ENCODE measurements around the gene CCDC85C. TPM values are rescaled to one million over a fixed set of nuclear protein-coding genes. Genes with fewer than 3 reads are reported as not detected.

CCDC85C gene
- total and polyA plus RNA-seq, 2 of the 8 experiments (the other 6 are each of a cell fraction or from before 2014, with no cell fraction given), result 16.8 to 35.8 TPM

DNA sequence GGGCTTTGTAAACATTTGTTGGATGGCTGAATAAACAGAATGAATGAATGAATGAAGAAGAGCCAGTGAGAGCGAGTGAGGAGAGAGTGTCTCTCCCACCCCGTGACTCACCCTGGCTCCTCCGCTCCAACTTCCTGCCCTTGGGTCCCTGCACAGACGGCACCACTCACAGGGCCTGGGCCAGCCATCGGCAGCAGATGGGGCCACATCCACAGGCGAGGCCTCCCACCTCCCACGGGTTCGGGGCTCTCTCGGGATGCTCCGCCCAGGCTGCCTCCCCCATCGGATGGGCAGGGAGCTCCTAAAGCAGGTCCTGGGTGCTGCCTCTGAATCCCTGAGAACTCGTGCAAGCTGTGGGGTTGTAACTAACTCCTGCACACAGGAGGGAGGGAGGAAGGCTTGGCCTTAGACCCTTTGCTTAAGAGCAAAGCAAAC lies 81.5 kb downstream of the CCDC85C start:
- no peak for TF ChIP-seq TAF1 (IDR thresholded peaks at IDR 0.05; ENCODE audit: low read depth, low read length)
- no peak for TF ChIP-seq RXRA (IDR thresholded peaks at IDR 0.05; ENCODE audit: insufficient read depth, low read depth, low read length)
- H3K56ac ChIP-seq (replicated peaks; ENCODE audit: insufficient read length, low read depth, low read length), result no peak overlapping the region
- peak overlapping the region; percentile 84; the same call in 1 of the 2 replicates for H2BK12ac ChIP-seq (ENCODE audit: low read depth, low read length)
- H3K9me3 ChIP-seq (ENCODE audit: insufficient read depth in 2 of 2, low read depth in 1 of 2, low read length in 1 of 2), result no peaks in the 10 kb centered on the region
- no peak for DNase-seq (ENCODE audit: low read depth in 1 of 2, low spot score in 2 of 2)
- H2BK120ac ChIP-seq (replicated peaks; ENCODE audit: low read depth, low read length), result no peak overlapping the region
- peak overlapping the region; percentile 35; the same call in 1 of the 2 replicates for H2BK5ac ChIP-seq (ENCODE audit: low read depth, low read length)
- CTCF ChIA-PET (ENCODE audit: partially characterized antibody), result interaction anchor here (1.0 to 4.2 kb wide), 13 partner anchors 12 to 160 kb away, joined by 3 to 40 read pairs (median 4); no protein-coding TSS in a partner anchor
- peaks cover 13% of the 10 kb centered on the region for H3K79me1 ChIP-seq (ENCODE audit: low read depth, low read length)
- H3K9ac ChIP-seq (replicated peaks in 1 of 4; ENCODE audit: extremely low read depth in 1 of 4, low read depth in 3 of 4, low read length in 3 of 4), result 0 out of 7 replicates have a peak overlapping the region, but pooled peaks of 1 of the 4 experiments have one; percentile 13
- H3K14ac ChIP-seq (ENCODE audit: insufficient read length), result no peak overlapping the region
- peaks cover 1 to 2% of the 10 kb centered on the region in 2 experiments for H4K20me1 ChIP-seq (replicated peaks in 1 of 2; ENCODE audit: control insufficient read depth in 1 of 2, insufficient read depth in 2 of 2, low read length in 2 of 2)
- 0 out of 2 replicates have a peak overlapping the region, but pooled peaks have one; percentile 48 for H2BK20ac ChIP-seq (ENCODE audit: low read length)
- peak overlapping the region; percentile 87; the same call in 1 of the 2 replicates for H4K8ac ChIP-seq (ENCODE audit: extremely low read depth, insufficient read depth, low read length)
- no peaks in the 10 kb centered on the region; a peak in 1 of 8 replicates for H3K36me3 ChIP-seq (ENCODE audit: control insufficient read depth in 2 of 4, insufficient read depth in 4 of 4, low read length in 3 of 4)
- POLR2A ChIA-PET (ENCODE audit: partially characterized antibody), result interaction anchor here (0.8 to 1.2 kb wide), 3 partner anchors 14 to 110 kb away, joined by 3 read pairs; no protein-coding TSS in a partner anchor
- H3K4me3 ChIP-seq (ENCODE audit: extremely low read depth in 1 of 4, insufficient read depth in 2 of 4, low read depth in 3 of 4, low read length in 4 of 4), result no peak overlapping the region
- no peak overlapping the region for H4K5ac ChIP-seq (ENCODE audit: insufficient read length, low read depth, low read length)
- 68% methylated on average over 12 of the region's 12 CpGs; no CpG with 5 or more reads in 1 of the 2 experiments for WGBS, 2 experiments (ENCODE audit: extremely low coverage in 1 of 2, insufficient coverage in 1 of 2, insufficient read length in 1 of 2, insufficient replicate concordance in 2 of 2, low coverage in 1 of 2, low lambda C conversion rate in 2 of 2, missing lambda C conversion rate in 1 of 2)
- H2AK5ac ChIP-seq (ENCODE audit: low read depth, low read length), result peak overlapping the region; percentile 72; the same call in 1 of the 2 replicates
- H3K27ac ChIP-seq (ENCODE audit: low read depth, low read length), result no peak overlapping the region
- peak overlapping the region; percentile 95 for H4K91ac ChIP-seq (replicated peaks; ENCODE audit: insufficient read length, low read length)
- no peak for FAIRE-seq
- peaks cover 0 to 2% of the 10 kb centered on the region in 2 experiments; a peak in 1 of 4 replicates for H3K79me2 ChIP-seq (ENCODE audit: control insufficient read depth in 1 of 2, insufficient read depth in 2 of 2, low read length in 2 of 2)
- no peaks in the 10 kb centered on the region for H3K27me3 ChIP-seq (replicated peaks in 1 of 4; ENCODE audit: control insufficient read depth in 3 of 4, extremely low read depth in 1 of 4, insufficient read depth in 3 of 4, low read length in 3 of 4)
- H3K4me2 ChIP-seq (ENCODE audit: insufficient read depth in 1 of 2, low read depth in 2 of 2, low read length in 2 of 2), result peak overlapping the region; percentile 30 to 36; a peak in 2 of 4 replicates
- H3K23me2 ChIP-seq (ENCODE audit: low read depth, low read length), result 0 out of 2 replicates have a peak, but pooled peaks cover 2% of the 10 kb centered on the region
- no peak overlapping the region for H3K23ac ChIP-seq (ENCODE audit: insufficient read length)
- H2BK15ac ChIP-seq (ENCODE audit: low read length), result 0 out of 2 replicates have a peak overlapping the region, but pooled peaks have one; percentile 88
- peak overlapping the region; percentile 21 for H3K4ac ChIP-seq (replicated peaks; ENCODE audit: insufficient read length, low read depth, low read length)
- H3K4me1 ChIP-seq (replicated peaks in 1 of 4; ENCODE audit: control insufficient read depth in 3 of 4, insufficient read depth in 4 of 4, low read length in 3 of 4), result peaks cover 11 to 39% (median 33%) of the 10 kb centered on the region in 4 experiments
- H2AFZ ChIP-seq (ENCODE audit: low read length), result no peak overlapping the region
- H3K18ac ChIP-seq (ENCODE audit: extremely low read depth, low read length), result peak overlapping the region; percentile 96

Measured in H1 (cell line).